GM19023 (cell line): ENCODE data around the gene CCDC74B.
A peak's percentile ranks its signal among the peaks of the same experiment; 100 is the strongest.
"Not testable (repeated sequence)": the region's sequence is repeated elsewhere in the genome, so short reads cannot be mapped to it uniquely, and the experiment has no call there.

Experiments
- ATAC-seq: cut with Tn5 transposase; IDR thresholded peaks from one replicate; pipeline ENCODE4 v1.9.1; 2021; ENCODE audit warnings: mild to moderate bottlenecking, moderate library complexity; ENCODE audit not compliant: unreplicated experiment

The CCDC74B gene

DNA sequence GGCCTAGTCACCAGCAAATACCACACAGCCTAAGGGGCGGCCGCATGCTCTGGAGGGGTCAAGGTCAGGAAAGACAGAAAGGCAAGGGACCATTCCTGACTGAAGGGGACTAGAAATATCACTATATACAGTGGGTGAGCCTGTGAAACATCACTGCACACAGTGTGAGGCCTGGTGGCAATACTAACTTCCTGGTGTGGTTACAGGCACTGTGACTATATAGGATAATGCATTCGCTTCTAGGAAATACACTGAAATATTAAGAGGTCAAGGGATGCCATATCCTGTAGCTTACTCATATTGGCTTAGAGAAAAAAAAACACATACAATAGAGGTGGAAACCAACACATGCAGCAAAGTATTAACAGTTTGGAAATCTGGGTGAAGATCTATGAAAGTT, 24.3 kb upstream of the CCDC74B start:
- ATAC-seq = not testable (repeated sequence)

- not testable (repeated sequence) for ATAC-seq
These were observed 21.7 kb upstream of the CCDC74B start for GRCh38 chr2:130166611-130167010.

DNA sequence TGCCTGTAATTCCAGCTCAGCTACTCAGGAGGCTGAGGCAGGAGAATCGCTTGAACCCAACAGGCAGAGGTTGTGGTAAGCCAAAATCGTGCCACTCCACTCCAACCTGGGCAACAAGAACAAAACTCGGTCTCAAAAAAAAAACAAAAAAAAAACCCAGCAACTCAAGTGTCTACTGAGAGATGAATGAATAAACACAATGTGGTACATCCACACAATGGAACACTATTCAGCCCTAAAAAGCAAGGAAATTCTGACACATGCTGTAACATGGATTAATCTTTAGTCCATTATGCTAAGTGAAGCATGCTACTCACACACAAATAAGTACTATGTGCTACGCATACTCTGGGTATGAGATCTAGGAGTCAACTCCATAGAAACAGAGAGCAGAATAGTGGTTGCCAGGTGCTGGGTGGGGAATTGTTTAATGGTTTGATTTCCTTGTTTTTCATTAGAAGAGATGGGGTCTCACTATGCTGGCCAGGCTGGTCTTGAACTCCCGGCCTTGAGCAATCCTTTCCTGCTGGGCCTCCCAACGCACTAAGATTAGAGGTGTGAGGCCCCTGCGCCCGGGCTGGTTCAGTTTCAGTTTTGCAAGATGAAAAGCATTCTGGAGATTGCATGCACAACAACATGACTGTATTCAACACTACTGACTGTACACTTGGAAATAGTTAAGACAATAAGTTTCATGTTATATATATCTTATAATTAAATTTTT, 20.5 kb upstream of the CCDC74B start:
- ATAC-seq = no peak

DNA sequence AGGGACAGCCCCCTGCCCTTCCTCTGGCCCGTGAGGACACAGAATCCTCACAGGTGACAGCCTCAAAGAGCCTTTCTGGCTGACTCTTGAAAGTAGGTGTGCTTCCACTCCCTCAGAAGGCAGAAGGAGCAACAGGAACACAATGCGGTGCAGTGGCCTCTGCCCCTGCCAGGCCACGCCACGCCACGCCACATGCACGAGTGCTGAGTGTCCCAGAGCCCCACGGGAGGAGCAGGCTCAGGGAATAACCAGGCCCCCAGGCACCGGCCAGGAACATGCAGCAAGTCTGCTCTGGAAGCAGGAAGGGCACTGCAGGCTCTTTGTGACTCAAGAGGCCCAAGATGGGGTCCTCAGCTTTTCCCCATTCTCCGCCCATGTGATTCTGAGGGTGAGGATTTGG, 18.1 kb upstream of the CCDC74B start:
- ATAC-seq = no peak

- not testable (repeated sequence) for ATAC-seq
These were observed 17.6 kb upstream of the CCDC74B start for GRCh38 chr2:130162486-130162885.

DNA sequence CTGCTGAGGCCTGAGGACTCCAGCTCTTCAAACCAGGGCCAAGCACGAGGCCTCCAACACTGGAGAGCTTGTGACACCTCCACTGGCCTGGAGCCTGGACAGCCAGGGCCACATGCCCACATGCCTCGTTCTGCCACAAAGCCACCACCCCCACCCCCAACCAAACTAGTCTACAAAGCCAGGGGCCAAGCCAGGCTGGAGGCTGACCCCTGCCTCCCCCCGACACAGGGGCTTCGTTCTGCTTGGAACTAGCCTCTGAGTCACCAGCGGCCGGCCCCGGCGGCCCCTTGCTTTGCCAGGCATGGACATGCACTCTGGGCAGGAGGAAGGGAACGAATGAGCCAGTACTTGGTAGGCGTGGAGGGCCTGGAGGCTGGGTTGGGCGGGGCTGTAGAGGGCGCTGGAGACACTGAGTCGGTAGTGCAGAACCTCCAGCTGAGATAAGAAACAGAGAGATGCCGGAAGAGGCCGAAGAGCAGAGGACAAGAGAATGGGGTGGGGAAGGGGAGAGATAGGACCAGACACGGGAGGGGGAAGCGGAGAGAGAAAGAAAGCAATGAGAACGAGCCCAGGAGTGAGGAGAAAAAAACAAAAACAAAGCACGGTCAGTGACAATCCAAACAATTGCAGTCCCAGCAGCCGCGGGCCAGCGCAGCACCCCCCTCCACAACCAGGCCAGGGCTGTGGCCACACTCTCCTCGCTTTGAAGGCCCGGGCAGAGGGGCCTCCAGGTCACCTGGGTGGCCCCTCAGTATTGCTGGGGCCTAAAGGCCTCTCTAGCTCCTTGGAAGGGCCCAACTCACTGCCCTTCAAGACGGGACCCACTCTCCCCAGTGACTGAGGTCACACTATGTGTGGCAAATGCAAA, 16.2 kb upstream of the CCDC74B start:
- not testable (repeated sequence) for ATAC-seq

GRCh38 chr2:130160131-130160530, 15.2 kb upstream of the CCDC74B start:
- ATAC-seq = no peak

DNA sequence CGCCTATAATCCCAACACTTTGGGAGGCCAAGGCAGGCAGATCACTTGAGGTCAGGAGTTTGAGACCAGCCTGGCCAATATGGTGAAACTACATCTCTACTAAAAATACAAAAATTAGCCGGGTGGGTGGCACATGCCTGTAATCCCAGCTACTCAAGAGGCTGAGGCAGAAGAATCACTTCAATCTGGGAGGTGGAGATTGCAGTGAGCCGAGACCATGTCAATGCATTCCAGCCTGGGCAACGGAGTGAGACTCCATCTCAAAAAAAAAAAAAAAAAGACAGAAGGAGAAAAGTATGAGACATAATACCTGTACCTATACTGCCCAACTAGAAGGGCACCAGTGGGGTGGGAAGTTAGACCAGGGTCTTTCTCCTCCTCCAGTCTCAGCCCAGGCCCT, 14.5 kb upstream of the CCDC74B start:
- ATAC-seq = not testable (repeated sequence)

DNA sequence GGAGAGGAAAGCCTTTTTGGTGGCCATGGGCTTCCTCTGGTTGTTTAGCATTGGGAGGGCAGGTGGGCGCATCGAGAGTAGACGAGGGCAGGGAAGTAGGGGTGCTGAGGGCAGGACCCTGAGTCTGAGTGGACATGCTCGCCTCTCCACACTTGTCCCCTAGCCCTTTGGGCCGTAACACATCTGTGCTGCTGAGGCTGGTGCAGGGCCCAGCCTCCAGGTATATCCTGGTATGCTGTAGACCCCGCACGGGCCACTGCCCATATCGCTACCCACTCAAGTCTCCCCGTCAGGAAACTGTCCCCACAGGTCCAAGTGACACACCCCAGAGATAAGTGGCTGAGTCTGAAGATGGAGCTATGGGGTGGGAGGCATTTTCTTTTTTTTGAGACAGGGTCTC, 13.7 kb upstream of the CCDC74B start:
- no peak for ATAC-seq

DNA sequence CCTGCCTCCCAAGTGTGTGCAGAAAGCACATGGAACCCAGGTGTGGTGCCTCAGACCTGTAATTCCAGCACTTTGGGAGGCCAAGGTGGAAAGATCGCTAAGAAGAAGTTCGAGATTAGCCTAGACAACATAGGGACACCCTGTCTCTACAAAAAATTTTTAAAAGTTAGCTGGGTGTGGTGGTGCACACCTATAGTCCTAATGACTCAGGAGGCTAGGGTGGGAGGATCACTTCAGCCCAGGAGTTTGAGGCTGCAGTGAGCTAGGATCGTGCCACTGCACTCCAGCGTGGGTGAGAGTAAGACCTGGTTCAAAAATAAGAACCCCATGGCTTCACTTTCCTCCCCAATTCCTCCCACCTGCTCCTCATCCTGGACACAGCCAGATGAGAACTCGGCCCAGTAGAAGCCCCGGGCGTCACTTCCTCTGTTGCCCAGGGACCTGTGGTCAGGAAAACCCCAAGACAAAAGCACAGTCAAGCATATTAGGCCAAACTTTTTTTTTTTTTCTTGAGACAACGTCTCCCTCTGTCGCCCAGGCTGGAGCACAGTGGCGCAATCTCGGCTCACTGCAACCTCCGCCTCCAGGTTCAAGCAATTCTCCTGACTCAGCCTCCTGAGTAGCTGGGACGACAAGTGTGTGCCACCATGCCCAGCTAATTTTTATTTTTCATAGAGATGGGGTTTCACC, 13.1 kb upstream of the CCDC74B start:
- ATAC-seq = peak; percentile 87

DNA sequence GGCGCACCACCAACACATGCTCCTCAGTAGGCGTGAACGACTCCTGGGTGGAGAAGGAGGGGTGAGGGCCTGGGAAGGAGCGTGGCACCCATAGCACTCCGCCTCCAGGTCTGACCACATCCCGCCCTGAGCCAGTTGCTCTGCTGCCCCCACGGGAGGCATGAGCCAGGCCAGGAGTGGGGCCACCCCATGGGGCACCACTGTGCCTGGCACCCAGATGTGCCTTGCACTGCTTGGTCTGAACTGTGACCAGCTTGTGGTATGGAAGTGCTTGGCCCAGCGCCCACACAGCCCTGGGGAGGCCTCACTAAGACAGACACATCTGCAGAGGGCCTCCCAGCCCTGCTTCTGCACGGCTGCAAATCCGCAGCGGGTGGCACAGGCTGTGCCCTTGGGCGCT, 12.4 kb upstream of the CCDC74B start:
- peak; percentile 28 for ATAC-seq

GRCh38 chr2:130156624-130157004, 11.7 kb upstream of the CCDC74B start:
- ATAC-seq = no peak

GRCh38 chr2:130155956-130156623, 11.2 kb upstream of the CCDC74B start:
- not testable (repeated sequence) for ATAC-seq

DNA sequence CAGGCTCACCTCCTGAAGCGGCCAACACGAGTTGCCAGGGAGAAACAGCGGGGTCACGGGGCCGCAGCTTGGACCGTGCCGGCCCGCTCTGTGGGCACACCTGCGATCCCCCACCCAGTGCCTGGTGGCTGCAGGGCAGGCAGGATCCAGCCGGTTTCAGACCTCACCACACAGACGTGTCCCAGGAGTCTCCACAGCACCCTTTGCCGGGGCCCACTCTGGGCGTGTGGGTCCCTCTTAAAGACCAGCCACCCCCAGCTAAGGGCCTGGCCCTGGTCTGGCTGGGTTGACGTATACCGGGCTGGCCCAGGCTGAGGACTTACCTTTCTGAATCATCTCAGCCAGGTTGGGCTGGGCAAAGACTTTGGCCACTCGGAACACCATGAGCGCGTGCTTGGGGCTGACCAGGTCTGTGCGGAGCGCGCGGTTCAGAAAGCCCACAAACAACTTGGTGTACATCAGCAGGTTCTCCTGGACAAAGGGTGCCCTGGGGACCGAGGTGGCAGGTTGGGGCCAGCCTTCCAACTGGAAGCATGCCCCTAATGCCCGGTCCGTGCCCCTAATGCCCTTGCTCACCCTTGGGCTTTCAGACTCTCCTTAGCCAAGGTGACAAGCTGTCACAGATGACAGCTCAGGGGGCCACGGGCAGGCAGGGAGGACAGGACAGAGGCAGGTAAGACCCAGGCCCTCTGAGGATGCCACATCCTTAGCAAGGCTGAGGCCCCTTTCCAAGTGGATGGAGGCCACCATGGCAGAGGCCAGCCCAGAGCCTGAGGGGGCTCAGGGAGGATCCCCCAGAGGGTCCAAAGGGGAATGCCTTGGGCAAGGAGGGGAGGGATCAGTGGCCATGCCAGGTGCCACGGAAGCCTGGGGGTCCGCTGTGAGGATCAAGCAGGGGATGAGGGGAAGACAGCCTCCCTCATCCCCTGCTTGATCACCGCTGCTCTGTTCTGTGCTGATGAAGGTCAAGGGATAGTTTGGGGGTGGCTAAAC, 10.2 kb upstream of the CCDC74B start:
- no peak for ATAC-seq

GRCh38 chr2:130154423-130154770, 9.5 kb upstream of the CCDC74B start:
- not testable (repeated sequence) for ATAC-seq

GRCh38 chr2:130153721-130154422, 9.0 kb upstream of the CCDC74B start:
- not testable (repeated sequence) for ATAC-seq

DNA sequence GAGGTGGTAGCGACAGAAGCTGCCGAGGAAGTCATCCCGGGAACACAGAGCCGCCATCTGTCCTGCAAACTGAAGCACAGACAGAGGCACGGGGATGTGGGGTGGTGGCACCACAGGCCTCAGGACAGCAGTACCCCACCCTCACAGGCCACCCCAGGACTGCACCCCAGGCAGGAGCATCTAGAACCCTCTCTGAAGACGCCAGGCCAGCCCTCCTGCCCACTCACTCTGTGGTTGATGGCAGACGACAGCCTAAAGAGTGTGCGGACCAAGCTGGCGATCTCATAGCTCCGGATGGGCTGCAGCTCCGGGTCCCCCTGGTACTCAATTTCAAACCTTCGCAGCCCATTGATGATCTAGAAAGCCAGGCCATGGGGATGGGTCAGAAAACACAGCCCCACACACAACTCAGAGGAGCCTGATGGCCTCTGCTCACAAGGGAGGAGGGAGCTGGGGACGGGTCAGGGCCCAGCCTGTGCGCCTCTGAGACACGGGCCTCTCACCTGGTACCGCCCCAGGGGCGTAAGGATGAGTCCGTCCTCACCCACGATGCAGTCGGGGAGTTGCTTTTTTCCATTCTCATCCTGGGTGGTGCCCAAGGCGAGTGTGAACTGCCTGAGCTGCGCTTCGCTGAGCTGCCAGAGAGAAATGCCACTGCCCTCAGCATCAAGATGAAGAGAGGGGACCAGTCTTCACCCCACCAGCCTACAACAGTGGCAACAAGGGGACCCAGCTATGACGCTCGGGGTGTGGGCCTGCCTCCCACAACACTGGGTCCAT, 8.1 kb upstream of the CCDC74B start:
- ATAC-seq = no peak

GRCh38 chr2:130152136-130152815, 7.4 kb upstream of the CCDC74B start:
- ATAC-seq = not testable (repeated sequence)
